ENCODE data around the gene UAP1L1. TPM values are rescaled to one million over a fixed set of nuclear protein-coding genes. Genes with fewer than 3 reads are reported as not detected.
A peak's percentile ranks its signal among the peaks of the same experiment; 100 is the strongest.

UAP1L1 gene
- total and polyA plus RNA-seq, 2 of the 8 experiments (the other 6 are each of a cell fraction or from before 2014, with no cell fraction given): 2.0 to 5.4 TPM

DNA sequence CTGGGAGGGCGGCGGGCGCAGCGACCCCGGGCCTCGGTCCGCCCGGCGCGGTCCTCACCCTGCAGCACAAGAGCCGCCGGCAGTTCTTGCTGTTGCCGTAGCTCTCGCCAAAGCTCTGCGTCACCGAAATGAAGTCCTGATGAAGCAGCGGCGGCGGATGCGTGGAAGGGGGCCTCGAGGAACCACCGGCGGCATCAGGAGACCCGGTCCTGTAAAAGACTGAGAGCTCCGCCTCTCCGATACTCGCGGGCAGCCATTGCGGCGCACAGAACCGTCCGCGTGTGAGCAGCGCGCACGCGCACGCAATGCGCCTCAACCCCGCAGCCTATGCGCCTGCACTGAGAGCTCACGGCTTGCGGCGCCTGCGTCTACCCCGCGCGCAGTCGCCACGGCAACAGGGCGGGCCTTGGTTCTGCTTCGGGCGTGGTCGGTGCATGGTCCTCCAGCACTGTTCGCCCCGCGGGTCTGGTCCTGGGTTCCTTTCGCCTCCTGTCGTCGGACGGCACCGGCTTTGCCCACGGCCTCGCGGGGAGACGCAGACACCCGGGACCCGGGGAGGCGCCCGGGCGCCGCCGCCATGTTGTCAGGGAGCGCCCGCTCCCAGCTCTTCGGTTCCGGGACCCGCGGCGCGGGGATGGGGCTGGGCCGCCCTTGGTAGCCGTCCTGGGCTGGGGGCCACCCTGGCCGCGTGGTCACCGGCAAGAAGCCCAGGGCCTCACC is 52.3 kb downstream of the UAP1L1 start (continued):
- TF ChIP-seq SUZ12 (IDR thresholded peaks at IDR 0.05; ENCODE audit: low read length): no peak
- TF ChIP-seq SP4 (IDR thresholded peaks at IDR 0.05; ENCODE audit: low read length): no peak
- peak; percentile 67; the same call in 1 of the 2 replicates for TF ChIP-seq TBP (IDR thresholded peaks at IDR 0.05; ENCODE audit: low read depth, low read length)
- peak; percentile 63 for TF ChIP-seq PHF8 (conservative IDR thresholded peaks at IDR 0.05; ENCODE audit: low read depth, low read length)
- TF ChIP-seq HDAC2 (IDR thresholded peaks at IDR 0.05; ENCODE audit: borderline replicate concordance in 1 of 2, low read depth in 2 of 2, low read length in 2 of 2): peak in 1 of 2 experiments; percentile 87; a peak in 2 of 4 replicates
- TF ChIP-seq, protein P1, sequence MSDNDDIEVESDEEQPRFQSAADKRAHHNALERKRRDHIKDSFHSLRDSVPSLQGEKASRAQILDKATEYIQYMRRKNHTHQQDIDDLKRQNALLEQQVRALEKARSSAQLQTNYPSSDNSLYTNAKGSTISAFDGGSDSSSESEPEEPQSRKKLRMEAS (IDR thresholded peaks at IDR 0.05): peak; percentile 88
- no peak for TF ChIP-seq POU5F1 (IDR thresholded peaks at IDR 0.05; ENCODE audit: low read depth, low read length)
- TF ChIP-seq SP1 (IDR thresholded peaks at IDR 0.05; ENCODE audit: low read depth, low read length): 0 out of 2 replicates have a peak, but pooled peaks have one; percentile 20
- peak; percentile 80 for TF ChIP-seq POLR2AphosphoS5 (IDR thresholded peaks at IDR 0.05; ENCODE audit: low read depth, low read length)
- TF ChIP-seq SIX5 (IDR thresholded peaks at IDR 0.05; ENCODE audit: low read depth, low read length): no peak
- TF ChIP-seq, protein P2, sequence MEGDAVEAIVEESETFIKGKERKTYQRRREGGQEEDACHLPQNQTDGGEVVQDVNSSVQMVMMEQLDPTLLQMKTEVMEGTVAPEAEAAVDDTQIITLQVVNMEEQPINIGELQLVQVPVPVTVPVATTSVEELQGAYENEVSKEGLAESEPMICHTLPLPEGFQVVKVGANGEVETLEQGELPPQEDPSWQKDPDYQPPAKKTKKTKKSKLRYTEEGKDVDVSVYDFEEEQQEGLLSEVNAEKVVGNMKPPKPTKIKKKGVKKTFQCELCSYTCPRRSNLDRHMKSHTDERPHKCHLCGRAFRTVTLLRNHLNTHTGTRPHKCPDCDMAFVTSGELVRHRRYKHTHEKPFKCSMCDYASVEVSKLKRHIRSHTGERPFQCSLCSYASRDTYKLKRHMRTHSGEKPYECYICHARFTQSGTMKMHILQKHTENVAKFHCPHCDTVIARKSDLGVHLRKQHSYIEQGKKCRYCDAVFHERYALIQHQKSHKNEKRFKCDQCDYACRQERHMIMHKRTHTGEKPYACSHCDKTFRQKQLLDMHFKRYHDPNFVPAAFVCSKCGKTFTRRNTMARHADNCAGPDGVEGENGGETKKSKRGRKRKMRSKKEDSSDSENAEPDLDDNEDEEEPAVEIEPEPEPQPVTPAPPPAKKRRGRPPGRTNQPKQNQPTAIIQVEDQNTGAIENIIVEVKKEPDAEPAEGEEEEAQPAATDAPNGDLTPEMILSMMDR (IDR thresholded peaks at IDR 0.05; ENCODE audit: control extremely low read depth in 1 of 3, insufficient read depth in 1 of 3, low read depth in 1 of 3, low read length in 3 of 3): no peak
- no peak for TF ChIP-seq FOSL1 (IDR thresholded peaks at IDR 0.05; ENCODE audit: insufficient read depth, low read depth, low read length)
- TF ChIP-seq SAP30 (IDR thresholded peaks at IDR 0.05; ENCODE audit: insufficient read depth, insufficient replicate concordance, low read length): no peak
- TF ChIP-seq BRCA1 (IDR thresholded peaks at IDR 0.05; ENCODE audit: low read depth, low read length): no peak
- TF ChIP-seq CBX8 (IDR thresholded peaks at IDR 0.05; ENCODE audit: borderline replicate concordance, low read depth, low read length): no peak
- peak; percentile 64 for TF ChIP-seq ASH2L (IDR thresholded peaks at IDR 0.05; ENCODE audit: low read length)
